ENCODE data around the gene ORM1.

Gene ORM1

DNA sequence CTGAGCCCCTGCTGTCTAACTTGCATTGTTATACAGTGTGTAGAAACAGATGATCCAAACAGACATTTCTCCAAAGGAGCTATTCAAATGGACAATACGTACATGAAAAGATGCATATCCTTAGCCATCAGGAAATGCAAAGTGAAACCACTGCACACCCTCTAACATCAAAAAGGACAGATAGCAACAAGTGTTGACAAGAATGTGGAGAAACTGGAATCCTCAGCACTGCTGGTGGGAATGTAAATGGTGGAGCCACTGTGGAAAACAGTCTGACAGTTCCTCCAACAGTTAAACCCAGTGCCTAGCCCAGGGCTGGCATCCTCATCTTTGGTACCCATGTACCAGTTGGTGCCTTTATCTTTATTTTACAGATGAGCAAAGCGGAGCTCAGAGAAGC lies 15.3 kb downstream of the ORM1 start:
- Histone ChIP-seq H2BK5ac (ENCODE audit: low read length) (no peak overlapping the region), H3K79me2 (ENCODE audit: control insufficient read depth, insufficient read depth, low read length) (no peaks in the 10 kb centered on the region), H3K79me1 (ENCODE audit: low read length) (no peaks in the 10 kb centered on the region), H3K4me1 (ENCODE audit: control insufficient read depth, low read depth, low read length) (no peaks in the 10 kb centered on the region), H3K9ac (ENCODE audit: low read length) (no peak overlapping the region), H4K5ac (ENCODE audit: low read length) (no peak overlapping the region), H3K4me3 (ENCODE audit: low read length) (no peak overlapping the region), H3K27me3 (ENCODE audit: insufficient read depth, low read length, poor library complexity) (no peaks in the 10 kb centered on the region), H3K4me2 (ENCODE audit: low read length) (no peak overlapping the region), H2AK5ac (ENCODE audit: low read length) (no peak overlapping the region), H2BK15ac (replicated peaks; ENCODE audit: low read depth) (no peak overlapping the region), H3K56ac (ENCODE audit: low read length) (no peak overlapping the region), H2BK120ac (ENCODE audit: low read depth, low read length) (no peak overlapping the region), H3K36me3 (ENCODE audit: control insufficient read depth, insufficient read depth, low read length) (no peaks in the 10 kb centered on the region), H3K27ac (ENCODE audit: low read depth, low read length) (no peak overlapping the region), H4K8ac (ENCODE audit: low read depth, low read length) (no peak overlapping the region), H3K4ac (ENCODE audit: low read depth, low read length) (no peak overlapping the region), H3K18ac (ENCODE audit: low read length) (no peak overlapping the region), H3K23ac (ENCODE audit: low read length) (no peak overlapping the region)
- no CpG with 5 or more reads among the region's 2 CpGs for WGBS (ENCODE audit: extremely low coverage, insufficient coverage, low lambda C conversion rate)
- DNase-seq: no peak

GRCh38 chr9:114339130-114339908 lies 16.4 kb downstream of the ORM1 start:
- no CpG with 5 or more reads among the region's 16 CpGs for whole genome bisulfite sequencing (ENCODE audit: extremely low coverage, insufficient coverage, low lambda C conversion rate)
- peak; percentile 55 for DNase-seq

GRCh38 chr9:114341152-114341830 lies 18.4 kb downstream of the ORM1 start:
- H3K9ac ChIP-seq (ENCODE audit: low read length): no peak overlapping the region
- H4K5ac ChIP-seq (ENCODE audit: low read length): no peak overlapping the region
- H2BK5ac ChIP-seq (ENCODE audit: low read length): no peak overlapping the region
- no peaks in the 10 kb centered on the region for H3K79me1 ChIP-seq (ENCODE audit: low read length)
- H3K36me3 ChIP-seq (ENCODE audit: control insufficient read depth, insufficient read depth, low read length): no peaks in the 10 kb centered on the region
- H3K79me2 ChIP-seq (ENCODE audit: control insufficient read depth, insufficient read depth, low read length): no peaks in the 10 kb centered on the region
- no peak overlapping the region for H3K23ac ChIP-seq (ENCODE audit: low read length)
- H3K18ac ChIP-seq (ENCODE audit: low read length): no peak overlapping the region
- H3K4me3 ChIP-seq (ENCODE audit: low read length): no peak overlapping the region
- H3K27ac ChIP-seq (ENCODE audit: low read depth, low read length): no peak overlapping the region
- no peak overlapping the region for H2BK120ac ChIP-seq (ENCODE audit: low read depth, low read length)
- no peak for DNase-seq
- H2BK15ac ChIP-seq (replicated peaks; ENCODE audit: low read depth): no peak overlapping the region
- no peak overlapping the region for H3K56ac ChIP-seq (ENCODE audit: low read length)
- no peak overlapping the region for H2AK5ac ChIP-seq (ENCODE audit: low read length)
- WGBS (ENCODE audit: extremely low coverage, insufficient coverage, low lambda C conversion rate): no CpG with 5 or more reads among the region's 12 CpGs
- no peaks in the 10 kb centered on the region for H3K27me3 ChIP-seq (ENCODE audit: insufficient read depth, low read length, poor library complexity)
- H3K4ac ChIP-seq (ENCODE audit: low read depth, low read length): no peak overlapping the region
- H3K4me1 ChIP-seq (ENCODE audit: control insufficient read depth, low read depth, low read length): no peaks in the 10 kb centered on the region
- no peak overlapping the region for H3K4me2 ChIP-seq (ENCODE audit: low read length)
- H4K8ac ChIP-seq (ENCODE audit: low read depth, low read length): no peak overlapping the region

More at GRCh38 chr9:114339130-114339908, 16.4 kb downstream of the ORM1 start:
- no peak overlapping the region for H2BK120ac ChIP-seq (ENCODE audit: low read depth, low read length)
- no peaks in the 10 kb centered on the region for H3K4me1 ChIP-seq (ENCODE audit: control insufficient read depth, low read depth, low read length)
- H2BK5ac ChIP-seq (ENCODE audit: low read length): no peak overlapping the region
- no peak overlapping the region for H3K4me2 ChIP-seq (ENCODE audit: low read length)
- no peak overlapping the region for H3K23ac ChIP-seq (ENCODE audit: low read length)
- no peak overlapping the region for H3K4me3 ChIP-seq (ENCODE audit: low read length)
- H3K79me1 ChIP-seq (ENCODE audit: low read length): no peaks in the 10 kb centered on the region
- H3K27me3 ChIP-seq (ENCODE audit: insufficient read depth, low read length, poor library complexity): no peaks in the 10 kb centered on the region
- H2BK15ac ChIP-seq (replicated peaks; ENCODE audit: low read depth): no peak overlapping the region
- H4K8ac ChIP-seq (ENCODE audit: low read depth, low read length): no peak overlapping the region
- H3K27ac ChIP-seq (ENCODE audit: low read depth, low read length): no peak overlapping the region
- H3K36me3 ChIP-seq (ENCODE audit: control insufficient read depth, insufficient read depth, low read length): no peaks in the 10 kb centered on the region
- no peak overlapping the region for H3K18ac ChIP-seq (ENCODE audit: low read length)
- H3K79me2 ChIP-seq (ENCODE audit: control insufficient read depth, insufficient read depth, low read length): no peaks in the 10 kb centered on the region
- H4K5ac ChIP-seq (ENCODE audit: low read length): no peak overlapping the region
- no peak overlapping the region for H3K4ac ChIP-seq (ENCODE audit: low read depth, low read length)
- H3K56ac ChIP-seq (ENCODE audit: low read length): no peak overlapping the region
- no peak overlapping the region for H3K9ac ChIP-seq (ENCODE audit: low read length)
- no peak overlapping the region for H2AK5ac ChIP-seq (ENCODE audit: low read length)

DNA sequence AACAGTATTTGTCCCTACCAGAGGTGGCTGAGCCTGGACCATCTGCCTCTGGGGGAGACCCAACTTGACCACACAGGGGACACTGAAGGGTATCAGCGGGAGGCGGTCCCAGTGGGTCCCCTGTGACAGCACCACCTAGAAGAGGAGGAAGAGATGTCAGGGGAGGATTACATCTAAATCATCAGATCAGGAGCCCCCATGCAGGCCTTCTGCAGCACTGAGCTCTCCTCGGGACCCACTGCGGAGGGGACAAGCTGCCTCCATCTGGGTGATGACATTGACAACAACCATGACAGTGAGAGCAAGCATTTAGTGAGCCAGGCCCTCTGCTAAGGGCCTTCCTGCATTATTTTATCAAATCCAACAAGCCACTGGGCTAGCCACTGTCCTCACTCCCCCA lies 19.1 kb downstream of the ORM1 start:
- Histone ChIP-seq H3K4me1 (ENCODE audit: control insufficient read depth, low read depth, low read length) (no peaks in the 10 kb centered on the region), H3K27ac (ENCODE audit: low read depth, low read length) (no peak overlapping the region), H3K27me3 (ENCODE audit: insufficient read depth, low read length, poor library complexity) (no peaks in the 10 kb centered on the region), H3K4ac (ENCODE audit: low read depth, low read length) (no peak overlapping the region), H2AK5ac (ENCODE audit: low read length) (no peak overlapping the region), H4K5ac (ENCODE audit: low read length) (no peak overlapping the region), H2BK120ac (ENCODE audit: low read depth, low read length) (no peak overlapping the region), H3K79me2 (ENCODE audit: control insufficient read depth, insufficient read depth, low read length) (no peaks in the 10 kb centered on the region), H4K8ac (ENCODE audit: low read depth, low read length) (no peak overlapping the region), H3K9ac (ENCODE audit: low read length) (no peak overlapping the region), H3K23ac (ENCODE audit: low read length) (no peak overlapping the region), H3K4me2 (ENCODE audit: low read length) (no peak overlapping the region), H3K18ac (ENCODE audit: low read length) (no peak overlapping the region), H3K79me1 (ENCODE audit: low read length) (no peaks in the 10 kb centered on the region), H2BK5ac (ENCODE audit: low read length) (no peak overlapping the region), H2BK15ac (replicated peaks; ENCODE audit: low read depth) (no peak overlapping the region), H3K56ac (ENCODE audit: low read length) (no peak overlapping the region), H3K4me3 (ENCODE audit: low read length) (no peak overlapping the region), H3K36me3 (ENCODE audit: control insufficient read depth, insufficient read depth, low read length) (no peaks in the 10 kb centered on the region)
- no peak for DNase-seq
- WGBS (ENCODE audit: extremely low coverage, insufficient coverage, low lambda C conversion rate): no CpG with 5 or more reads among the region's 4 CpGs

DNA sequence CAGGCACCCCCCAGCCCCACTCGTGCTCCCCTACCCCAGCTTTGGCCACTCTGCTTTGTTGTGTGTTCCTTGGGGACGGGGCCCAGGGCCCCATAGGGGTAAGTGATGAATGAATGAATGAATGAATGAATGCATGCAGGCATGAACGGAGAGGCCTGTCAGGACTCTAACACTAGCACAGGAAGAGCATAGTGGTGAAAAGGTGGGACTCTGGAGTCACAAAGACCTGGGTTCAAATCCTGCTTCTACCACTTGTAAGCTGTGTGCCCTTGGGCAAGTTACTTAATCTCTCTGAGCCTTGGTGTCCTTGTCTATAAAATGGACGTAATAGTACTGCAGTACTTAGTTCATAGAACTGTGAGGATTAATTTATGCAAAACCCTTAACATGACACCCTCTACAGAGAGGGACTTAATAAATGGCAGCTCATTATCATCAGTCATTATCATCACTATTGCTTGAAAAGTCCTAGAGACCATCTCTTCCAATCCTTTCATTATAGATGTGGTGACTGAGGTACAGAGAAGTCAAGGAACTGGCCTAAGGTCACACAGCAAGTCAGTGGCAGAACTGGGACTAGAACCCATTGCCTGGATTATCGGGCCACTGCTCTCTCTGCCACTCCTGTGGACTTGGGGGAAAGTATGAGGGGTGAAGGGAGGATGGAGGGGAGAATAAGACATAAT lies 20.0 kb downstream of the ORM1 start:
- no peak overlapping the region for H3K18ac ChIP-seq (ENCODE audit: low read length)
- WGBS (ENCODE audit: extremely low coverage, insufficient coverage, low lambda C conversion rate): no CpG with 5 or more reads among the region's 5 CpGs
- no peak overlapping the region for H2BK5ac ChIP-seq (ENCODE audit: low read length)
- no peak overlapping the region for H4K5ac ChIP-seq (ENCODE audit: low read length)
- H3K56ac ChIP-seq (ENCODE audit: low read length): no peak overlapping the region
- no peak overlapping the region for H2BK15ac ChIP-seq (replicated peaks; ENCODE audit: low read depth)
- no peak overlapping the region for H3K27ac ChIP-seq (ENCODE audit: low read depth, low read length)
- no peaks in the 10 kb centered on the region for H3K36me3 ChIP-seq (ENCODE audit: control insufficient read depth, insufficient read depth, low read length)
- H3K4me2 ChIP-seq (ENCODE audit: low read length): no peak overlapping the region
- H3K4me3 ChIP-seq (ENCODE audit: low read length): no peak overlapping the region
- H3K27me3 ChIP-seq (ENCODE audit: insufficient read depth, low read length, poor library complexity): no peaks in the 10 kb centered on the region
- H3K9ac ChIP-seq (ENCODE audit: low read length): no peak overlapping the region
- no peak overlapping the region for H2AK5ac ChIP-seq (ENCODE audit: low read length)
- no peak overlapping the region for H4K8ac ChIP-seq (ENCODE audit: low read depth, low read length)
- H3K79me2 ChIP-seq (ENCODE audit: control insufficient read depth, insufficient read depth, low read length): no peaks in the 10 kb centered on the region
- no peak overlapping the region for H2BK120ac ChIP-seq (ENCODE audit: low read depth, low read length)
- no peak overlapping the region for H3K4ac ChIP-seq (ENCODE audit: low read depth, low read length)
- H3K79me1 ChIP-seq (ENCODE audit: low read length): no peaks in the 10 kb centered on the region
- no peaks in the 10 kb centered on the region for H3K4me1 ChIP-seq (ENCODE audit: control insufficient read depth, low read depth, low read length)
- no peak overlapping the region for H3K23ac ChIP-seq (ENCODE audit: low read length)
- no peak for DNase-seq

Measured in mesendoderm (in vitro differentiated cells).